Endodermal cell (in vitro differentiated cells): ENCODE data around the gene FSHB. TPM values are rescaled to one million over a fixed set of nuclear protein-coding genes. Genes with fewer than 3 reads are reported as not detected.
A peak's percentile ranks its signal among the peaks of the same experiment; 100 is the strongest.

ENCODE experiments used
- DNase-seq: peaks from one replicate; pipeline ENCODE4 v3.0.0-alpha.2; 2017
- H3K27ac ChIP-seq: 2 replicates; pipeline ENCODE4 v1.5.1; 2013; ENCODE audit warnings: mild to moderate bottlenecking, low read depth, low read length, moderate library complexity
- H3K27me3 ChIP-seq: 2 replicates; pipeline ENCODE4 v1.6.1; 2013; ENCODE audit warnings: mild to moderate bottlenecking, low read length, moderate library complexity; ENCODE audit not compliant: insufficient read depth, control insufficient read depth, poor library complexity, severe bottlenecking
- H3K36me3 ChIP-seq: 2 replicates; pipeline ENCODE4 v1.7.0; 2013; ENCODE audit warnings: mild to moderate bottlenecking, low read length, moderate library complexity; ENCODE audit not compliant: control insufficient read depth, insufficient read depth
- H3K4me1 ChIP-seq: one replicate; pipeline ENCODE4 v1.7.0; 2013; ENCODE audit warnings: low read length; ENCODE audit not compliant: control insufficient read depth, insufficient read depth
- H3K4me3 ChIP-seq: 2 replicates; pipeline ENCODE4 v1.5.1; 2013; ENCODE audit warnings: mild to moderate bottlenecking, low read length, moderate library complexity
- H3K9ac ChIP-seq: 2 replicates; pipeline ENCODE4 v1.6.1; 2013; ENCODE audit warnings: mild to moderate bottlenecking, low read length, moderate library complexity; ENCODE audit not compliant: poor library complexity, severe bottlenecking; ENCODE audit errors: extremely low read depth
- H3K9me3 ChIP-seq: 2 replicates; pipeline ENCODE4 v1.6.1; 2013; ENCODE audit warnings: mild to moderate bottlenecking, low read length, moderate library complexity; ENCODE audit not compliant: control insufficient read depth
- H3K27ac Mint-ChIP-seq: 2 replicates; pipeline ENCODE4 v1.8.0; 2020; ENCODE audit warnings: mixed read lengths
- H3K27me3 Mint-ChIP-seq: 2 replicates; pipeline ENCODE4 v1.8.0; 2021; ENCODE audit warnings: mild to moderate bottlenecking, mixed read lengths; ENCODE audit not compliant: insufficient read depth
- H3K36me3 Mint-ChIP-seq: 2 replicates; pipeline ENCODE4 v1.8.0; 2020; ENCODE audit warnings: low read depth, mixed read lengths
- H3K4me1 Mint-ChIP-seq: 2 replicates; pipeline ENCODE4 v1.8.0; 2020; ENCODE audit warnings: mixed read lengths
- H3K4me3 Mint-ChIP-seq: 2 replicates; pipeline ENCODE4 v1.8.0; 2020; ENCODE audit warnings: mild to moderate bottlenecking, moderate library complexity, mixed read lengths
- H3K9me3 Mint-ChIP-seq: 2 replicates; pipeline ENCODE4 v1.8.0; 2020; ENCODE audit warnings: mild to moderate bottlenecking, mixed read lengths
- WGBS, 2 experiments: methylation state at CpG; one replicate each; pipeline versions ENCODE4 v1.1.5 to v1.1.7; 2013; ENCODE audit warnings: missing lambda C conversion rate in 2 of 2, mixed read lengths in 1 of 2; ENCODE audit not compliant: insufficient coverage in 1 of 2, insufficient read length in 1 of 2; 5-methylcytosine and 5-hydroxymethylcytosine counted together
- total RNA-seq, 2 donors: library from RNA; stranded (reverse); fragmentation: NEBNext Ultra II Directional in 1 of 2; extraction: Animal tissue kit (Norgen Biotek cat#: 25700) in 1 of 2; gene quantifications; 2 replicates in 1 of 2; 3 replicates in 1 of 2; pipeline ENCODE4 v1.2.1, GENCODE V29; 2021
- TF ChIP-seq, protein P1 (sequence below): fragments of 200-600 bp; sonication (generic); conservative IDR thresholded peaks from 2 replicates; pipeline ENCODE4 v1.5.0; 2021; ENCODE audit warnings: antibody characterized with exemption, mild to moderate bottlenecking

Gene FSHB
- total RNA-seq, 2 donors from 2014 or later, result not detected

DNA sequence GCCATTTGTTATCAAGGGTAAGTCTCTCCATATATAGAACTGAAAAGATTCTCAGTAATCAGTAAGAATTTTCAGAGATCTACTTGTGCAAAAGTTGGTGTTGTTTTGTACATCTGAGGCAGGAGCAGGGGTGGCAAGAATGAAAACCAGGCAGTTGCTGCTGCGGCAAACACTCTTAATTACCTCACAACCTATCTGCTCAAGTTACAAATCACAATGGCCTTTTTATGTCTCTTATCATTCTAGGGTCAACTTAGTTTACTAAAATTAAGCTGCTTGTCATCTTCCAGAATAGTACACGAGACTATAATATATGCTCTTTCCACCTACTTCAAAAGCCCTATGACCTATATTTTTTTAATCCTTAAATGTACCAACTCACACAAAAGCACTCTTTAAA is 14.3 kb upstream of the FSHB start:
- no peak for DNase-seq
- Mint-ChIP-seq H3K27ac (no peak overlapping the region), H3K9me3 (no peaks in the 10 kb centered on the region), H3K4me3 (no peak overlapping the region), H3K36me3 (no peaks in the 10 kb centered on the region), H3K27me3 (peaks cover 5% of the 10 kb centered on the region), H3K4me1 (no peaks in the 10 kb centered on the region)
- WGBS, 2 experiments, result 88 to 100% methylated on average over 2 of the region's 2 CpGs
- Histone ChIP-seq H3K27me3 (peaks cover 5% of the 10 kb centered on the region), H3K9ac (no peak overlapping the region), H3K36me3 (no peaks in the 10 kb centered on the region), H3K4me1 (no peaks in the 10 kb centered on the region), H3K27ac (no peak overlapping the region), H3K4me3 (no peak overlapping the region), H3K9me3 (no peaks in the 10 kb centered on the region)
- TF ChIP-seq, protein P1, sequence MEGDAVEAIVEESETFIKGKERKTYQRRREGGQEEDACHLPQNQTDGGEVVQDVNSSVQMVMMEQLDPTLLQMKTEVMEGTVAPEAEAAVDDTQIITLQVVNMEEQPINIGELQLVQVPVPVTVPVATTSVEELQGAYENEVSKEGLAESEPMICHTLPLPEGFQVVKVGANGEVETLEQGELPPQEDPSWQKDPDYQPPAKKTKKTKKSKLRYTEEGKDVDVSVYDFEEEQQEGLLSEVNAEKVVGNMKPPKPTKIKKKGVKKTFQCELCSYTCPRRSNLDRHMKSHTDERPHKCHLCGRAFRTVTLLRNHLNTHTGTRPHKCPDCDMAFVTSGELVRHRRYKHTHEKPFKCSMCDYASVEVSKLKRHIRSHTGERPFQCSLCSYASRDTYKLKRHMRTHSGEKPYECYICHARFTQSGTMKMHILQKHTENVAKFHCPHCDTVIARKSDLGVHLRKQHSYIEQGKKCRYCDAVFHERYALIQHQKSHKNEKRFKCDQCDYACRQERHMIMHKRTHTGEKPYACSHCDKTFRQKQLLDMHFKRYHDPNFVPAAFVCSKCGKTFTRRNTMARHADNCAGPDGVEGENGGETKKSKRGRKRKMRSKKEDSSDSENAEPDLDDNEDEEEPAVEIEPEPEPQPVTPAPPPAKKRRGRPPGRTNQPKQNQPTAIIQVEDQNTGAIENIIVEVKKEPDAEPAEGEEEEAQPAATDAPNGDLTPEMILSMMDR, result no peak

DNA sequence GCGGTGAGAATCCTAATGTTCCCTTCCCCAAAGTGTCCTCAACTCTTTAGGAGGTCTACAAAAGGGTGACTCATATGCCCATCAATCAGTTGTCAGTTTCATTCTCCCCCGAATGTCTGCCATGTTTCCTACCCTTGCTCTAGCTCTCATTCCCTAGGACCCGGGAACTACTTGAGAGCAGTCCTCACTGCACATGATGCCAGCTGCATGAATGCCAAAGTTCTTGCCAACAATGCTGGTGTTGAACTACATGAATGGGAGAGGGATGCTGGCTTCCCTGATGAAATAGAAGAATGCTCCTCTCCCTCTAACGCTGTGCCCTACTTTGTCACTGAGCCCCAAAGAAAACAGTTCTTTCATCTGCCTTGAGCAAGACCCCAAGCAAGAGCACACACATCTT is 12.5 kb upstream of the FSHB start:
- no peak overlapping the region for H3K4me3 Mint-ChIP-seq

DNA sequence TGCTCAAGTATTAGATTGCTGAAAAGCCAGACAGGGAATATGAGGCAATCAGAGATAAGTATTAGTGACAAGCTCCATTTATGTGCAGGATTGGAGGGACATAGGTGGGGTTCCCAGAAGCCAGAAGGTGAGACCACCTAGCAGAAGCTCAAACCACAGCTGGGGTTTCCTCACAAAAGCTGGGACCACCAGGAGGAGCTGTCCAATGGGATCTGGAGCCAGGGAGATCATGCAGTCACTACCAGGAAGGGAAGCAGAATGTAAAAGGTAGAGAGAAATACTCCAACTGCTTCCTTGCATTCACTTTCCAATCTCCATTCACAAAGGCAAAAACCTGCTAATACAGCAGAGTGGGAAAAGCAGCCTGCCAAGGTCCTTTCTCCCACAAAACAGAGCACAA is 5.2 kb upstream of the FSHB start:
- DNase-seq, result no peak
- no peak overlapping the region for H3K9ac ChIP-seq
- Mint-ChIP-seq H3K9me3 (peaks cover 17% of the 10 kb centered on the region), H3K36me3 (no peaks in the 10 kb centered on the region), H3K4me1 (no peaks in the 10 kb centered on the region), H3K4me3 (no peak overlapping the region), H3K27me3 (peaks cover 34% of the 10 kb centered on the region), H3K27ac (no peak overlapping the region)
- H3K4me3 ChIP-seq, result no peak overlapping the region
- H3K27me3 ChIP-seq, result peaks cover 34% of the 10 kb centered on the region
- H3K4me1 ChIP-seq, result no peaks in the 10 kb centered on the region
- no peak overlapping the region for H3K27ac ChIP-seq
- TF ChIP-seq, protein P1, result peak; percentile 44
- no peaks in the 10 kb centered on the region for H3K36me3 ChIP-seq
- H3K9me3 ChIP-seq, result peaks cover 9% of the 10 kb centered on the region

More for the DNA sequence above, 12.5 kb upstream of the FSHB start:
- Histone ChIP-seq H3K4me3 (no peak overlapping the region), H3K27ac (no peak overlapping the region), H3K9ac (no peak overlapping the region), H3K36me3 (no peaks in the 10 kb centered on the region), H3K27me3 (peaks cover 15% of the 10 kb centered on the region), H3K4me1 (no peaks in the 10 kb centered on the region), H3K9me3 (no peaks in the 10 kb centered on the region)
- TF ChIP-seq, protein P1, result no peak
- DNase-seq, result no peak
- WGBS, 2 experiments, result 83% methylated on average over 2 to 4 of the region's 4 CpGs
- H3K27me3 Mint-ChIP-seq, result peaks cover 12% of the 10 kb centered on the region
- no peaks in the 10 kb centered on the region for H3K9me3 Mint-ChIP-seq
- no peaks in the 10 kb centered on the region for H3K36me3 Mint-ChIP-seq
- no peak overlapping the region for H3K27ac Mint-ChIP-seq
- H3K4me1 Mint-ChIP-seq, result no peaks in the 10 kb centered on the region
